GM12873 (cell line): Measurements from ENCODE around the gene MVB12A.

ENCODE experiments used
- CTCF ChIP-seq: IDR thresholded peaks from 2 replicates; pipeline ENCODE4 v1.5.1; 2012; ENCODE audit warnings: low read depth, mild to moderate bottlenecking, moderate library complexity, low read length, control low read depth; ENCODE audit not compliant: insufficient read depth; ENCODE audit errors: missing control alignments

Gene MVB12A

GRCh38 chr19:17398902-17399527, 20.8 kb upstream of the MVB12A start:
- no peak for TF ChIP-seq CTCF

GRCh38 chr19:17401628-17402027, 18.2 kb upstream of the MVB12A start:
- TF ChIP-seq CTCF, result no peak

- TF ChIP-seq CTCF, result no peak
Observed at GRCh38 chr19:17402982-17403855, 16.6 kb upstream of the MVB12A start.

GRCh38 chr19:17404015-17404414, 15.8 kb upstream of the MVB12A start:
- no peak for TF ChIP-seq CTCF

- no peak for TF ChIP-seq CTCF
Observed at GRCh38 chr19:17404621-17405249, 15.1 kb upstream of the MVB12A start.

- no peak for TF ChIP-seq CTCF
Observed at GRCh38 chr19:17405250-17406045, 14.4 kb upstream of the MVB12A start, which contains the start of gene BST2. TSS of gene BST2 (minus strand) at chr19:17405630. CDS start at chr19:17405575, 55 bp downstream.
